ENCODE data around the gene FTL.

DNA sequence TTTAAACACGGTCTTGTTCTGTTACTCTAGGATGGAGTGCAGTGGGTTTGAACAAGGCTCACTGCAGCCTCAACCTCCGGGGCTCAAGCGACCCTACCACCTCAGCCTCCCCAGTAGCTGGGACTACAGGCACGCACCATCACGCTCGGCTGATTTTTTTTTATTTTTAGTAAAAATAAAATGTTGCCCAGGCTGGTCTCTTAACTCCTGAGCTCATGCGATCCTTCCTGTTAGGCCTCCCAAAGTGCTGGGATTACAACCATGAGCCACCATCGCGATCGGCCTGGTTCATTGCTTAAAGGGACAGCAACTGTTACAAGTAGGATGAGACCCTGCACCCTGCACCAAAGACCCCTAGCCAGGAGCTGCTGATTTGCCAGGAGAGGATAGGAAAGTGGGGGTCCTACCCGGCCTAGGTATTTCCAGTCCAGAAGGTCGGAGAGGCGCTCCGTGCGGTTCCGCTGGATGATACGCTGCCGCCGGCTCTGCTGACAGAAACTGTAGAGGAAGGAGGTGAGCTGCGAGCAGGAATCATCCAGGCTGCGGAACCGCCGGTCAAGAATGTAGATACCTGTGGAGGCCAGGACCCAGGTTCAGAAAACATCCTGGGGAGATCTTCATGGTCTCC is 5.1 kb downstream of the FTL start:
- TF ChIP-seq POLR2A (IDR thresholded peaks at IDR 0.05; ENCODE audit: low read length) = no peak
- TF ChIP-seq, protein P1, sequence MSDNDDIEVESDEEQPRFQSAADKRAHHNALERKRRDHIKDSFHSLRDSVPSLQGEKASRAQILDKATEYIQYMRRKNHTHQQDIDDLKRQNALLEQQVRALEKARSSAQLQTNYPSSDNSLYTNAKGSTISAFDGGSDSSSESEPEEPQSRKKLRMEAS (IDR thresholded peaks at IDR 0.05) = no peak
- TF ChIP-seq MAFK (IDR thresholded peaks at IDR 0.05; ENCODE audit: partially characterized antibody) = no peak
- no peak for TF ChIP-seq POLR2AphosphoS2 (conservative IDR thresholded peaks at IDR 0.05; ENCODE audit: low read length)
- no peak for TF ChIP-seq EP300 (IDR thresholded peaks at IDR 0.05)
- TF ChIP-seq ESRRA (IDR thresholded peaks at IDR 0.05; ENCODE audit: borderline replicate concordance, low read length) = no peak
- TF ChIP-seq, protein P2, sequence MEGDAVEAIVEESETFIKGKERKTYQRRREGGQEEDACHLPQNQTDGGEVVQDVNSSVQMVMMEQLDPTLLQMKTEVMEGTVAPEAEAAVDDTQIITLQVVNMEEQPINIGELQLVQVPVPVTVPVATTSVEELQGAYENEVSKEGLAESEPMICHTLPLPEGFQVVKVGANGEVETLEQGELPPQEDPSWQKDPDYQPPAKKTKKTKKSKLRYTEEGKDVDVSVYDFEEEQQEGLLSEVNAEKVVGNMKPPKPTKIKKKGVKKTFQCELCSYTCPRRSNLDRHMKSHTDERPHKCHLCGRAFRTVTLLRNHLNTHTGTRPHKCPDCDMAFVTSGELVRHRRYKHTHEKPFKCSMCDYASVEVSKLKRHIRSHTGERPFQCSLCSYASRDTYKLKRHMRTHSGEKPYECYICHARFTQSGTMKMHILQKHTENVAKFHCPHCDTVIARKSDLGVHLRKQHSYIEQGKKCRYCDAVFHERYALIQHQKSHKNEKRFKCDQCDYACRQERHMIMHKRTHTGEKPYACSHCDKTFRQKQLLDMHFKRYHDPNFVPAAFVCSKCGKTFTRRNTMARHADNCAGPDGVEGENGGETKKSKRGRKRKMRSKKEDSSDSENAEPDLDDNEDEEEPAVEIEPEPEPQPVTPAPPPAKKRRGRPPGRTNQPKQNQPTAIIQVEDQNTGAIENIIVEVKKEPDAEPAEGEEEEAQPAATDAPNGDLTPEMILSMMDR (IDR thresholded peaks at IDR 0.05) = no peak
- TF ChIP-seq EHMT2 (IDR thresholded peaks at IDR 0.05; ENCODE audit: low read depth) = no peak
